IPS-18a (cell line): ENCODE results near the gene RBFA.
"Not testable (repeated sequence)": the region's sequence is repeated elsewhere in the genome, so short reads cannot be mapped to it uniquely, and the experiment has no call there.

Source experiments
- H3K27ac ChIP-seq: one replicate; pipeline ENCODE4 v1.5.1; 2013; ENCODE audit warnings: low read length
- H3K27me3 ChIP-seq: one replicate; pipeline ENCODE4 v1.6.1; 2013; ENCODE audit warnings: mild to moderate bottlenecking, low read length; ENCODE audit not compliant: control insufficient read depth, insufficient read depth
- H3K36me3 ChIP-seq: one replicate; pipeline ENCODE4 v1.6.1; 2013; ENCODE audit warnings: low read depth, low read length; ENCODE audit not compliant: control insufficient read depth
- H3K4me1 ChIP-seq: one replicate; pipeline ENCODE4 v1.6.1; 2013; ENCODE audit warnings: low read depth, low read length; ENCODE audit not compliant: control insufficient read depth
- H3K4me3 ChIP-seq: one replicate; pipeline ENCODE4 v1.5.1; 2013; ENCODE audit warnings: low read length
- H3K9ac ChIP-seq: one replicate; pipeline ENCODE4 v1.6.1; 2013; ENCODE audit warnings: mild to moderate bottlenecking, low read length, moderate library complexity
- H3K9me3 ChIP-seq: one replicate; pipeline ENCODE4 v1.6.1; 2013; ENCODE audit warnings: low read depth, low read length; ENCODE audit not compliant: control insufficient read depth

RBFA gene, protein sequence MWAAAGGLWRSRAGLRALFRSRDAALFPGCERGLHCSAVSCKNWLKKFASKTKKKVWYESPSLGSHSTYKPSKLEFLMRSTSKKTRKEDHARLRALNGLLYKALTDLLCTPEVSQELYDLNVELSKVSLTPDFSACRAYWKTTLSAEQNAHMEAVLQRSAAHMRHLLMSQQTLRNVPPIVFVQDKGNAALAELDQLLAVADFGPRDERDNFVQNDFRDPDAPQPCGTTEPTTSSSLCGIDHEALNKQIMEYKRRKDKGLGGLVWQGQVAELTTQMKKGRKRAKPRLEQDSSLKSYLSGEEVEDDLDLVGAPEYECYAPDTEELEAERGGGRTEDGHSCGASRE

DNA sequence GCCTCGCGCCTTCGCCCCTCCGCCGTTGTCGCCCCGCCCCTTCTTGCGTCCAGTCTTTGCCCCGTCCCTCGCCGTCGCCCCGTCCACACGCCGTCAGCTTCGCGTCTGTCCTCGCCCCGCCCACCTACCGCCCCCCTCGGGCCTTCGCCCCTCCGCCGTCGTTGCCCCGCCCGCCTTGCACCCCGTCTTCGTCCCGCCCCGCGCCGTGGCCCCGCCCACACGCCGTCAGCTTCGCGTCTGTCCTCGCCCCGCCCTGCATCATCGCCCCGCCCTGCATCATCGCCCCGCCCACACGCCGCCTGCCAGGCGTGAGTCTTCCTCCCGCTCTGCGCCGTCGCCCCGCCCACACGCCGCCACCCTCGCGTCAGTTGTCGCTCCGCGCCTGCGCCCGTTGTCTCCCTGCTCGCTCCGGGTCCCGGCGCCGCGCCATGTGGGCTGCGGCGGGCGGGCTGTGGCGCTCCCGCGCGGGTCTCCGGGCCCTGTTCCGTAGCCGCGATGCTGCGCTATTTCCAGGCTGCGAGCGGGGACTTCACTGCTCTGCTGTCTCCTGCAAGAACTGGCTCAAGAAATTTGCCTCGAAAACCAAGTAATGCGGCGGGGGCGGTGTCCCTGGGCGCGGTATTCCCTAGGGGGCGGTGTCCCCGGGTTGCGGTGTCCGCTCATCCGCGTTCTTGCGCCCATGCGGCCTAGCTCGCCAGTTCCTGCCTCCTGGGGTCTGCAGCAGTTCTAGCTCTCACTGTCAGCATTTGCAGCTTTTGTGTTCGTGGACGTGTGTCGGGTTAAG lies at the start of gene RBFA:
RBFA (plus strand) TSS at position 367 of the 784 bp plus-strand sequence; CDS start at position 429, 62 bp downstream.
- Histone ChIP-seq H3K36me3 (peaks cover 6% of the 10 kb centered on the region), H3K4me1 (peaks cover 5% of the 10 kb centered on the region)

DNA sequence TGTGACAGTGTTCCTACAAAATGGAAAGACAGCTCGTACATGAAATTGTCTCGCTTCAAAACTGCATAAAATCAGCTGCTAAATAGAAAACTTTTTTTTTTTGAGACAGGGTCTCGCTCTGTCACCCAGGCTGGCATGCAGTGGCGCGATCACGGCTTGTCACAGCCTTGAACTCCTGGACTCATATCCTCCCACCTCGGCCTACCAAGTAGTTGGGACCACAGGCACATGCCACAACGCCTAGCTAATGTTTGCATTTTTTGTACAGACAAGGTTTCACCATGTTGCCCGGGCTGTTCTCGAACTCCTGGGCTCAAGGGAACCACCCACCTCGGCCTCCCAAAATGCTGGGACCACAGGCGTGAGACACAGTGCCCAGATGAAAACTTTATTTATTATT lies 49.1 kb upstream of the RBFA start:
- H3K4me1 ChIP-seq: peaks cover 5% of the 10 kb centered on the region
- H3K9ac ChIP-seq: no peak overlapping the region
- peaks cover 15% of the 10 kb centered on the region for H3K36me3 ChIP-seq
- H3K27ac ChIP-seq: no peak overlapping the region
- H3K27me3 ChIP-seq: no peaks in the 10 kb centered on the region
- no peak overlapping the region for H3K4me3 ChIP-seq
- H3K9me3 ChIP-seq: no peaks in the 10 kb centered on the region

More for the DNA sequence above, at the start of gene RBFA:
- Histone ChIP-seq H3K27me3 (no peaks in the 10 kb centered on the region), H3K27ac (no peak within 1 kb of the TSS), H3K4me3 (peak within 1 kb of the TSS; percentile 86), H3K9ac (peak within 1 kb of the TSS; percentile 81), H3K9me3 (no peaks in the 10 kb centered on the region)

DNA sequence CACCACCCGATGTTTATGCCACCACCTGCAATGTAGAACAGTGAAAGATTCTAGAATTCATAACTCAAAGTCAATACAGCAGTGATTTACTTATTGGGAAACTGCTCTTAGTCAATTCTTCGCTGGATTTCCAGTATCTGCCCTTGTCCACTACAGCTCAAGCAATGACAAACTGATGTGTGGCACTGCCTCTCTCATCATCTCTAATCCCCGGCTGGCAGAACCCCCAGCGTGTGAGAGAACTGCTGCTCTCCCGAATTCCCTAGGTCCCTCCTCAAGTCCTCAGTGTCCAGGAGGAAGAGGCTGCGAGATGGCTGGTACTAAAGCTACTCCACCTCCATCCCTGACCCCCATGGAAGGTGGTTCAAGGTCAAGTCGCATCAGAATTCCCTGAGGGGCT lies 47.5 kb upstream of the RBFA start:
- H3K9ac ChIP-seq: no peak overlapping the region
- H3K4me3 ChIP-seq: peak overlapping the region; percentile 88
- H3K4me1 ChIP-seq: peaks cover 5% of the 10 kb centered on the region
- peaks cover 15% of the 10 kb centered on the region for H3K36me3 ChIP-seq
- no peaks in the 10 kb centered on the region for H3K9me3 ChIP-seq
- no peaks in the 10 kb centered on the region for H3K27me3 ChIP-seq
- H3K27ac ChIP-seq: no peak overlapping the region

DNA sequence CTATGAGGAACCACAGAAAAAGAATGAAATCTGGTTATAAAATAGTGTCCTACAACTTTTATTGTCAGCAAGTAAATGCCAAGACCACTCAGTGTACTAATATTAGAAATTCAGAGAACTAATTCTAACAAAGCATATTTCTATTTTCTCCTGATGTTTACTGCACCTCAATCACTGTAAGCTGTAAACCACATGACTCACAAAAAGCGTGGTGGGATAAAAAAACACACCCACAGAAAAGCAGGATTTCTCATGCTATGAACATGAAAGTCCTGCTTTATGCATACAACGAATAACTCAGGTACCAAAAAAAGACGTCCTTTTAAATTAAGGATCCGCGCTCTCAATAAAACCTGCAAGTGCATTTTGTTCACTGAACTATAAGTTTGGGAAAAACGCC lies 46.7 kb upstream of the RBFA start:
- Histone ChIP-seq H3K4me3 (peak overlapping the region; percentile 88), H3K9me3 (no peaks in the 10 kb centered on the region), H3K4me1 (peaks cover 5% of the 10 kb centered on the region), H3K9ac (peak overlapping the region; percentile 84), H3K36me3 (peaks cover 15% of the 10 kb centered on the region), H3K27ac (peak overlapping the region; percentile 66), H3K27me3 (no peaks in the 10 kb centered on the region)

DNA sequence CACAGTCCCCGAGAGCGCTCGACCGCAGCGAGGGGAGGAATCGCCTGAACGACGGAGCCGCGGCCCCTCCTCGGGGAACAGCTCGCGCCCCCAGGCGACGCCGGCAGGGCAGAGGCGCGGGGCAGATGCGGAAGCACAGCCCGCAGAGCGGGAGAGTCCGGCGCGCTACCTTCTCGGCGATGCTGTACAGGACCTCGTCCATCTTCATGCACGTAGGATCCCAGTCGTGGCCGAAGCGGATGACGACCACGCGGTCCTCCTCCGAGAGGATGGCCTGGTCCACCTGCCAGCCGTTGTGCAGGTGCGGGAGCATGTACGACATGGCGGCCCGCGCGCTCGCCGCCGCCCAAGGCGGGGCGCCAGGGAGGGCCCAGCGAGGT lies 46.2 kb upstream of the RBFA start:
- H3K27me3 ChIP-seq: no peaks in the 10 kb centered on the region

DNA sequence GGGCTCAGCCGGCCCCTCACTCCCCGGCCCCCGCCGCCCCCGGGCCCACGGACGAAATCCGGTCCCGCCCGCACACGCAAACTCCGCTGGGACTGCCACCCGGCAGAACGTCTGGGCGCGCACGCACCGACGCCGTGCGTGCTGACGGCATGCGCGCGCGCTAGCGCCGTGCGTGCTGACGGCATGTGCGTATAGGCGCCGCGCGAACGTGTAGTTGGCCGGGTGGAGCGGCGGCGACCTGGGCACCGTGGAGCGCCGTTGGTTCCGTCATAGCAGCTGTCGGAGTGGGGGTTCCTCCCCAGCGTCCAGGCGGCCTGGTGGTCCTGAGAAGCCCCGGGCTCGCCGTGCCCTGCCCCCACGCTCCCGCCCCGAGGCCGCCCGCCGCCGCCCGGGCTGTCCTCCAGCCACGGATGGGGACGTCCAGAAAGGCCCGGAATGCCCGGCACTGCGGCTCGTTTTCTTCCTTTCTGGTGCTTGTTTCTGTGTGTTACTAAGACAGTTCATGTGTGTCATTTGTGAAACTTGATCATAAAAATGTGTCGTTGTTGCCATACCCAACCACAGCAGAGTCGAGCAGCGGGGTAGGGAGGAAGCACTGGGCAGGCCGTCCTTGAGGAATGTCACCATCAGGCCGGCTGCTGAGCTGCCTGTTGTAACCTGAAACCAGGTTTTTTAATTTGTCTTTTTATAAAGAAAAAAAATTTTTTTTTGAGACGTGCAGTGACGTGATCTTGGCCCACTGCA lies 45.6 kb upstream of the RBFA start, which contains the start of gene TXNL4A:
TXNL4A (minus strand) TSS at position 113 of the 744 bp plus-strand sequence. CDS start 171 bp downstream, outside the sequence.
- no peaks in the 10 kb centered on the region for H3K9me3 ChIP-seq
- peak within 1 kb of the TSS; percentile 88 for H3K4me3 ChIP-seq
- peaks cover 5% of the 10 kb centered on the region for H3K4me1 ChIP-seq
- H3K27ac ChIP-seq: peak within 1 kb of the TSS; percentile 66
- H3K27me3 ChIP-seq: no peaks in the 10 kb centered on the region
- peaks cover 13% of the 10 kb centered on the region for H3K36me3 ChIP-seq
- peak within 1 kb of the TSS; percentile 84 for H3K9ac ChIP-seq

More for the DNA sequence above, 46.2 kb upstream of the RBFA start:
- H3K9ac ChIP-seq: peak overlapping the region; percentile 84
- peaks cover 15% of the 10 kb centered on the region for H3K36me3 ChIP-seq
- peak overlapping the region; percentile 66 for H3K27ac ChIP-seq
- H3K4me1 ChIP-seq: peaks cover 5% of the 10 kb centered on the region
- H3K4me3 ChIP-seq: peak overlapping the region; percentile 88
- no peaks in the 10 kb centered on the region for H3K9me3 ChIP-seq

DNA sequence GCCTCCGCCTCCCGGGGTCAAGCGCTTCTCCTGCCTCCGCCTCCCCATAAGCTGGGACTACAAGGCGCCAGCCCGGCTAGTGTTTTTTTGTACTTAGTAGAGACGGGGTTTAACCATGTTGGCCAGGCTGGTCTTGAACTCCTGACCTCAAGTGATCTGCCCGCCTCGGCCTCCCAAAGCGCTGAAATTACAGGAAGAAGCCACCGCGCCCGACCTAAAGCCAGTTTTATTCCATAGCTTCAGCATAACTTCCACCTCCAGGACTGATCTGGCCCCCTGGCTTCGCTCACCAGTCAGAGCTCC lies 45.1 kb upstream of the RBFA start:
- Histone ChIP-seq H3K4me3 (peak overlapping the region; percentile 88), H3K27ac (no peak overlapping the region), H3K9me3 (no peaks in the 10 kb centered on the region), H3K36me3 (peaks cover 13% of the 10 kb centered on the region), H3K27me3 (no peaks in the 10 kb centered on the region), H3K4me1 (peaks cover 5% of the 10 kb centered on the region), H3K9ac (no peak overlapping the region)

DNA sequence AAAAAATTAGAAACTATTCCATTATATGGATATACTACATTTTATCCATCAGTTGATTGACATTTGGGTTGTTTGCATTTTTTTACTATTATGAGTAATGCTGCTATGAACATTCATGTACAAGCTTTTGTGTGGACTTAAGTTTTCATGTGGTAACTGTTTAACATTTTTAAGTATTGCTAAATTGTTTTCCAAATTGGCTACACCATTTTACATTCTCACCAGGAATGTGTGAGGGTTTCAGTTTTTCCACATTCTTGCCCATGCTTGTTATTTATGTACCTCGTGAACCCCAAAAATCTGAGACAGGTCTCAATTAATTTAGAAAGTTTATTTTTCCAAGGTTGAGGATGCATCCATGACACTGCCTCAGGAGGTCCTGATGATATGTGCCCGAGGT lies 42.7 kb upstream of the RBFA start:
- H3K4me3 ChIP-seq: no peak overlapping the region
- H3K36me3 ChIP-seq: no peaks in the 10 kb centered on the region
- no peak overlapping the region for H3K9ac ChIP-seq
- no peak overlapping the region for H3K27ac ChIP-seq
- H3K4me1 ChIP-seq: peaks cover 5% of the 10 kb centered on the region
- H3K9me3 ChIP-seq: no peaks in the 10 kb centered on the region
- no peaks in the 10 kb centered on the region for H3K27me3 ChIP-seq

DNA sequence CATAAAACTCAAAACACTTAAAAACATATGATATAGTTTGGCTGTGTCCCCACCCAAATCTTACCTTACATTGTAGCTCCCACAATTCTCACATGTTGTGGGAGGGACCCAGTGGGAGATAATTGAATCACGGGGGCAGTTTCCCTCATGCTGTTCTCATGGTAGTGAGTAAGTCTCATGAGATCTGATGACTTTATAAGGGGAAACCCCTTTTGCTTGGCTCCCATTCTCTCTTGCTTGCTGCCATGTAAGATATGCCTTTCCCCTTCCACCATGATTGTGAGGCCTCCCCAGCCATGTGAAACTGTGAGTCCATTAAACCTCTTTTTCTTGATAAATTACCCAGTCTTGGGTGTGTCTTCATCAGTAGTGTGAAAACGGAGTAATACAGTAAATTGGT lies 34.5 kb upstream of the RBFA start:
- not testable (repeated sequence) for H3K4me1 ChIP-seq, H3K27me3 ChIP-seq, H3K27ac ChIP-seq, H3K9ac ChIP-seq, H3K4me3 ChIP-seq, H3K36me3 ChIP-seq
- H3K9me3 ChIP-seq: peaks cover 13% of the 10 kb centered on the region

DNA sequence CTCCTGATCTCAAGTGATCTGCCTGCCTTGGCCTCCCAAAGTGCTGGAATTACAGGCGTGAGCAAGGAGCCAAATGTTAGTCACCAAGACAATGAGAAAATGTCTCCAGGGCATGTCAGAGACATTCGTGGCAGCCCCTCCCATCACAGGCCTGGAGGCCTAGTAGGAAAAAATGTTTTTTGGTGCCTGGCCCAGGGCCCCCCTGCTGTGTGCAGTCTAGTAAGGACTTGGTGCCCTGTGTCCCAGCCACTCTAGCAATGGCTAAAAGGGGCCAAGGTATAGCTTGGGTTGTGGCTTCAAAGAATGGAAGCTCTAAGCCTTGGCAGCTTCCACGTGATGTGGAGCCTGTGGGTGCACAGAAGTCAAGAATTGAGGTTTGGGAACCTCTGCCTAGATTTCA lies 33.4 kb upstream of the RBFA start:
- Histone ChIP-seq H3K4me3 (no peak overlapping the region), H3K4me1 (no peaks in the 10 kb centered on the region), H3K9me3 (peaks cover 13% of the 10 kb centered on the region), H3K27ac (no peak overlapping the region), H3K9ac (no peak overlapping the region), H3K27me3 (no peaks in the 10 kb centered on the region), H3K36me3 (no peaks in the 10 kb centered on the region)

DNA sequence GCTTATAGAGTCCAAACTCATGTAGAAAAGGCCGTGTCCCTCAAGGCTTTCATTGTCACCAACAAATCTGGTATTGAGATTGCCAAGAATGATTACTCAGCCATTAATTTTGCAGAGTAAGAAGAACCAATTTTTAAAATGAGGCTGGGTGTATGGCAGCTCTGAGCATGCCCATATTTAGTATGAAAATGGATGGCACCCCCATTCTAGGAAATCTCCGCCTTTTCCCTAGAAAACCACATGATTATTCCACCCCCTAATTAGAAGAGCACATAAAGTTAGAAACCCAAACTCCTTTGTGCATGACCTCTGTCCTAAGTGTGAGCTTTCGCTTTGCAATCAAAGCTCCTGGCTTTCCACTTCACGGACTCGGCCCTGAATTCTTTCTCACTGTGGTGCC lies 31.8 kb upstream of the RBFA start:
- H3K27me3 ChIP-seq: no peaks in the 10 kb centered on the region
- peaks cover 13% of the 10 kb centered on the region for H3K9me3 ChIP-seq
- no peak overlapping the region for H3K9ac ChIP-seq
- no peak overlapping the region for H3K4me3 ChIP-seq
- H3K27ac ChIP-seq: no peak overlapping the region
- H3K4me1 ChIP-seq: no peaks in the 10 kb centered on the region
- no peaks in the 10 kb centered on the region for H3K36me3 ChIP-seq
